HTERT RPE-1 (cell line): ENCODE measurements around the gene FANCL.
"Not testable (repeated sequence)": the region's sequence is repeated elsewhere in the genome, so short reads cannot be mapped to it uniquely, and the experiment has no call there.

Experiments used
- in situ Hi-C: fragments of 300-500 bp; cut with MboI; formaldehyde crosslinking; loops from 4 replicates; pipeline ENCODE4 v1.14.3; 2020; ENCODE audit warnings: low sequenced_read_pairs

The FANCL gene

GRCh38 chr2:58207189-58207588 lies 33.9 kb downstream of the FANCL start:
- in situ Hi-C loops = no loop called here

GRCh38 chr2:58206785-58207184 lies 34.3 kb downstream of the FANCL start:
- in situ Hi-C loops = no loop called here

DNA sequence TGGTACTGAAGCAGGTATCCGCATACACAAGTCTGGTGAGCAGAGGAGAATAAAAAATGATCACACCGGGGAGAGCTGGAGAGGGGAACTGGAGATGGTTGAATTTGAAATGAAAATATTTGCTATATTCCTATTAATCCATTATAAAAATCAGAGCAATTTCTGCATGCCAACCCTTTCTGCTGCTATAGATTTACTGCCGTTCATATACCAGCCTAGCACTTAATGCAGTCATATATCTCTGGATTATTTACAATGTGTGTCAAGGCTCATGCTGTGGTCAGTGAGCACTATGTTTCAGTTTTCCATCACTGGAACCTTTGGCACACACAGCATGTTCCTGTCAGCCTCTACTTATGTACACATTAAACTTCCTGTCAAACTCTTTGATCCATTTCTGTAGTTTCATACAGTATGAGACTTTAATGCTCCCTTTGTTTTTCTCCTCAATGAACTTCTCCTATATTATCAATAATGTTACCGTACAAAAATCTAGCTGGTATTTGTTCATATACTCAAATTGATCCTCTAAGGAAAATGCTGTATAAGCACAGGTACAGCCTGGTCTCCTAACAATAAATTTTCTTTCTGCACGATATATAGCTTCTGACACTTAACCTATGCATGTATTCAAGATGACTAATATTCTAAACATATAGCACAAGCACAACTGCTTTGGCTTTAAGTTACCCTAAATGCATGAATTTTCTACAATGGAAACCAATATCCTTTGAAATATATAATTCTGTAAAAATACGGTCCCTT lies 36.7 kb downstream of the FANCL start:
- in situ Hi-C loops = no loop called here

GRCh38 chr2:58203018-58203417 lies 38.1 kb downstream of the FANCL start:
- in situ Hi-C loops = no loop called here

DNA sequence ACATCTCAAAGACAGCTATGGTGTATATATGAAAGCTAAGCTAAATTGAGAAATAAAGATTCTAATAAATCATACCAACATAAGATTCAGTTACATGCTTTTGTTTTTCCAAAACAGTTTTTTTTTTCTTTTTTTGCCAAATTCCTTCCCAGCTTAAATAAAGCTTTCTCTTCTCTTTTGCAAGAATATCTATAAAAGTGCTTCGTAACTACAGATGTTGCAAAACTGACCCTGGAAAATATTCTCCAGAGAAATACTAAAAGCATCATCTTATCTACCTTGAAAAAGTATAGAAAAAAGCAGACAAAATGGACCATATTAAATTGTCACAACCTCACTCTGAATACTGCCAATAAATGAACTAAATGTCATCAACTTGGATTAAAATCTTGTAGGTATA lies 38.7 kb downstream of the FANCL start:
- in situ Hi-C loops = no loop called here

DNA sequence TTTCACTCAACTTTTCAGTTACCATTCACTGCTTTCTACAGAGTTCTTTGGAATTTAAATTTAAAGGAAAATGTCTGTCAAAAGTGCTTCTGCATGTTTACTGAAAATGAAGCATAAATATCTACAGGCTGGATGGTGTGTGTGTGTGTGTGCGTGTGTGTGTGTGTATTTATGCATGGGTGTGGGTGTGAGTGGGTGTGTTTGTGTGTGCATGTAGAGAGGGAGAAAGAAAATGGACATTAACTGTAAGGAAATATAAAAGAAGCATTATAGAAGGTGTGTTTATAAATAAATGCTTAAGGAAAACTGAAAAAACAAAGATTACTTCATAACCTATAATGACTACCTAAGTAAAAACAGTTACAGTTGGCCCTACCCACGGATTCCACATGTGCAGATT lies 43.2 kb downstream of the FANCL start:
- in situ Hi-C loops = no loop called here

- in situ Hi-C loops = no loop called here
Measured at GRCh38 chr2:58195662-58196061, 45.5 kb downstream of the FANCL start.

GRCh38 chr2:58194458-58194857 lies 46.7 kb downstream of the FANCL start:
- in situ Hi-C loops = no loop called here

GRCh38 chr2:58187022-58187421 lies 54.1 kb downstream of the FANCL start:
- in situ Hi-C loops = not testable (repeated sequence)

GRCh38 chr2:58186501-58186900 lies 54.6 kb downstream of the FANCL start:
- in situ Hi-C loops = no loop called here

GRCh38 chr2:58182527-58182926 lies 58.6 kb downstream of the FANCL start:
- in situ Hi-C loops = no loop called here

DNA sequence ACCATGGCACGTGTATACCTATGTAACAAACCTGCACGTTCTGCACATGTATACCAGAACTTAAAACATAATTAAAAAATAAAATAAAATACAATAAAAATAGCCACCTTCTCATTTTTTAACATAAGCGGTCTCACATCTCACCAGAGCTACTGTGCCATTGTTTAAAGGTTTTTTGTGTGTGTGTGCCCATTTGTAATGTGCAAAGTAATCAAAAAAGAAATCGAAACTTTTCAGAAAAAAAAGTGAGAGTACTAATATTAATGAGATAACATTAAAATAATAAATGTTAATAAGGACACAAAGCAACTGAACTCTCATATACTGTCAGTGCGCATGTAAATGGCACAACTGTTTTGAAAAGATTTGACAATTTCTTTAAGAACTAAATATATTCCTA lies 60.5 kb downstream of the FANCL start:
- in situ Hi-C loops = no loop called here

DNA sequence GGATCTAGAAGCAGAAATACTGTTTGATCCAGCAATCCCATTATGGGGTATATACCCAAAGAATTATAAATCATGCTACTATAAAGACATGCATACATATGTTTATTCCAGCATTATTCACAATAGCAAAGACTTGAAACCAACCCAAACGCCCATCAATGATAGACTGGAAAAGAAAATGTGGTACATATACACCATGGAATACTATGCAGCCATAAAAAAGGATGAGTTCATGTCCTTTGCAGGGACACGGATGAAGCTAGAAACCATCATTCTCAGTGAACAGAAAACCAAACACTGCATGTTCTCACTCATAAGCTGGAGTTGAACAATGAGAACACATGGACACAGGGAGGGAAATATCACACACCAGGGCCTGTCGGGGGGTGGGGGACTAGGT lies 61.0 kb downstream of the FANCL start:
- in situ Hi-C loops = not testable (repeated sequence)

DNA sequence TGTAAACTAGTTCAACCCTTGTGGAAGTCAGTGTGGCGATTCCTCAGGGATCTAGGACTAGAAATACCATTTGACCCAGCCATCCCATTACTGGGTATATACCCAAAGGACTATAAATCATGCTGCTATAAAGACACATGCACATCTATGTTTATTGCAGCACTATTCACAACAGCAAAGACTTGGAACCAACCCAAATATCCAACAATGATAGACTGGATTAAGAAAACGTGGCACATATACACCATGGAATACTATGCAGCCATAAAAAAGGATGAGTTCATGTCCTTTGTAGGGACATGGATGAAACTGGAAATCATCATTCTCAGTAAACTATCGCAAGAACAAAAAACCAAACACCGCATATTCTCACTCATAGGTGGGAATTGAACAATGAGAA lies 63.9 kb downstream of the FANCL start:
- in situ Hi-C loops = not testable (repeated sequence)

- in situ Hi-C loops = not testable (repeated sequence)
Measured at GRCh38 chr2:58171831-58172230, 69.3 kb downstream of the FANCL start.

DNA sequence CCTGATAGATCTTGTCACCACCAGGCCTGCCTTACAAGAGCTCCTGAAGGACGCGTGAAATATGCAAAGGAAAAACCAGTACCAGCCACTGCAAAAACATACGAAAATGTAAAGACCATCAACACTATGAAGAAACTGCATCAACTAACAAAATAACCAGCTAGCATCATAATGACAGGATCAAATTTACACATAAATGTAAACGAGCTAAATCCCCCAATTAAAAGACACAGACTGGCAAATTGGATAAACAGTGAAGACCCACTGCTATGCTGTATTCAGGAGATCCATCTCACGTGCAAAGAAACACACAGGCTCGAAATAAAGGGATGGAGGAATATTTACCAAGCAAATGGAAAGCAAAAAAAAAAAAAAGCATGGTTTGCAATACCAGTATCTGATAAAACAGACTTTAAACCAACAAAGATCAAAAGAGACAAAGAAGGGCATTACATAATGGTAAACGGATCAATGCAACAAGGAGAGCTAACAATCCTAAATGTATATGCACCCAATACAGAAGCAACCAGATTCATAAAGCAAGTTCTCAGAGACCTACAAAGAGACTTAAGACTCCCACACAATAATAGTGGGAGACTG lies 70.7 kb downstream of the FANCL start:
- in situ Hi-C loops = not testable (repeated sequence)

DNA sequence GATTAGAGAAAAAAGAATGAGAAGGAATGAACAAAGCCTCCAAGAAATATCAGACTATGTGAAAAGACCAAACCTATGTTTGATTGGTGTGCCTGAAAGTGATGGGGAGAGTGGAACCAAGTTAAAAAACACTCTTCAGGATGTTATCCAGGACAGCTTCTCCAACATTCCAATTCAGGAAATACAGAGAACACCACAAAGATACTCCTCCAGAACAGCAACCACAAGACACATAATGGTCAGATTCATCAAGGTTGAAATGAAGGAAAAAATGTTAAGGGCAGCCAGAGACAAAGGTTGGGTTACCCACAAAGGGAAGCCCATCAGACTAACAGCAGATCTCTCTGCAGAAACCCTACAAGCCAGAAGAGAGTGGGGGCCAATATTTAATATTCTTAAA lies 71.3 kb downstream of the FANCL start:
- in situ Hi-C loops = not testable (repeated sequence)

GRCh38 chr2:58168130-58168529 lies 73.0 kb downstream of the FANCL start:
- in situ Hi-C loops = not testable (repeated sequence)

DNA sequence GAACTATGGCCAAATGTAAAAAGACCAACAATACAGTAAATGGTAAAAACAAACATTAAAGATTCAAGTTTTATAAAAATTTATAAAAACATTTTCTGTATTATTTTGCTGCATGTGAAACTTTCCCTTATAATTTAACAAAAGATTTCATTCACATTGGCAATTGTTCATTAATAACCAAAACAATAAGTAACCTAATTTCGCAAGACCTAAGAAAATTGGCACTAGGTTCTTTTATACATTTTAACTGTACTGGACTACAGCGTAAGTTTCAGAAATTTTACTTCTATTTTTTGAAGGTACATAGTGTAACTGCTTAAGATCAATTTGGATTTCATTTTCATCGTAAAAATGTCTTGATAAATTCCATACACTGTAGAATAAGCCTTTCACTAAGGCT lies 77.2 kb downstream of the FANCL start:
- in situ Hi-C loops = no loop called here

DNA sequence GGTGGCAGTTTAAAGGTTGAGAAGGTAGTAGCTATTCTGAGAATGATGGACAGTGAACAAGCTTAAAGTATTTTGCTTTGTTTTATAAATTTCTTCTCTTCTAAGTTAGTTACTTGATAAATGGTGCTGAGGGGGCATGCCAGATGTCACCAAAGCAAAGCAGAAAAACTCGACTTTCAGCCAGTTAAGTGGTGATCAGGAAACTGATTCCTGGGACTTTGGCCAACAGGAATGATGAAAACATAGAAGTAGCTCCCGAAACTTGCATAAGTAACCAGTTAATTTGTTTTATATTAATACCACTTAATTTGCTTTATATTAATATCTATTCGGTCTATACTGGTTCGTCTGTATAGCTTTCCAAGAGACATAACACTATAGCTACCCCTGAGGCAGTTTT lies 82.6 kb downstream of the FANCL start:
- in situ Hi-C loops = no loop called here

DNA sequence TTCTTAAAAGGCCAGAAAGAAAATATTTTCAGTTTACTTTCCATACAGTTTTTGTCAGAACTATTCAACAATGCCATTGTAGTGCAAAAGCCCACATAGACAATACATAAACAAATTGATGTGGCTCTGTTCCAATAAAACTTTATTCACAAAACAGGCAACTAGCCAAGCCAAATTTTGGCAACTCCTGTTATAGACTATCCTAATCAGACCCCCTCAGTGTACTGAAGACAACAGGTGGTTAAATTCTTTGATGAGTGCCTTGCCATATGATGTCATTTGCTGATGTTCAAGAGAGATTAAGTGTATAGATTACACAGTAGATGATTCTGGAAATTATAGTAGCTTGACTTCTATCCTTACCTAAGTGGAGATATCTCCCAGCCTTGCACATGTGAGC lies 83.4 kb downstream of the FANCL start:
- in situ Hi-C loops = no loop called here

GRCh38 chr2:58156780-58157179 lies 84.3 kb downstream of the FANCL start:
- in situ Hi-C loops = no loop called here
